ENCODE results near the gene PLEKHA1. TPM values are rescaled to one million over a fixed set of nuclear protein-coding genes. Genes with fewer than 3 reads are reported as not detected.

PLEKHA1 gene
- total and polyA plus RNA-seq, 2 experiments from 2014 or later, result 25.8 to 36.6 TPM

GRCh38 chr10:122338609-122339441 lies 35.7 kb upstream of the PLEKHA1 start:
- DNase-seq (ENCODE audit: low spot score) (no peak), ATAC-seq (no peak)
- Histone ChIP-seq H2AFZ (peak overlapping the region; percentile 66; the same call in 1 of the 2 replicates), H3K4me3 (no peak overlapping the region), H3K27me3 (ENCODE audit: insufficient read depth) (no peaks in the 10 kb centered on the region), H3K36me3 (ENCODE audit: insufficient read depth) (no peaks in the 10 kb centered on the region), H4K20me1 (replicated peaks; ENCODE audit: insufficient read depth) (no peaks in the 10 kb centered on the region), H3F3A (replicated peaks; ENCODE audit: low read depth) (0 out of 2 replicates have a peak, but pooled peaks cover 3% of the 10 kb centered on the region), H3K4me2 (no peak overlapping the region), H3K79me2 (replicated peaks; ENCODE audit: insufficient read depth) (no peaks in the 10 kb centered on the region), H3K9me2 (ENCODE audit: insufficient read depth) (no peaks in the 10 kb centered on the region), H3K4me1 (ENCODE audit: insufficient read depth) (no peaks in the 10 kb centered on the region; the same call in 1 of the 2 replicates), H3K27ac (ENCODE audit: low read depth) (no peak overlapping the region)
- H3K4me3 Mint-ChIP-seq, result no peak overlapping the region
- TF ChIP-seq ETS1 (IDR thresholded peaks at IDR 0.05) (no peak), REST (IDR thresholded peaks at IDR 0.05; ENCODE audit: unreplicated experiment) (no peak), EZH2 (IDR thresholded peaks at IDR 0.05; ENCODE audit: low read depth, unreplicated experiment) (no peak), CTCF (conservative IDR thresholded peaks at IDR 0.05; ENCODE audit: low read depth in 2 of 2) (no peak)
- H3K4me1 Mint-ChIP-seq, result peaks cover 29% of the 10 kb centered on the region
- peaks cover 4% of the 10 kb centered on the region; the same call in 1 of the 3 replicates for H3K36me3 Mint-ChIP-seq (ENCODE audit: low read depth)
- H3K27me3 Mint-ChIP-seq (ENCODE audit: insufficient read depth, low read depth, poor library complexity), result peaks cover 6% of the 10 kb centered on the region
- H3K27ac Mint-ChIP-seq, result no peak overlapping the region
- peaks cover 2% of the 10 kb centered on the region; the same call in 2 of the 3 replicates for H3K9me3 Mint-ChIP-seq

DNA sequence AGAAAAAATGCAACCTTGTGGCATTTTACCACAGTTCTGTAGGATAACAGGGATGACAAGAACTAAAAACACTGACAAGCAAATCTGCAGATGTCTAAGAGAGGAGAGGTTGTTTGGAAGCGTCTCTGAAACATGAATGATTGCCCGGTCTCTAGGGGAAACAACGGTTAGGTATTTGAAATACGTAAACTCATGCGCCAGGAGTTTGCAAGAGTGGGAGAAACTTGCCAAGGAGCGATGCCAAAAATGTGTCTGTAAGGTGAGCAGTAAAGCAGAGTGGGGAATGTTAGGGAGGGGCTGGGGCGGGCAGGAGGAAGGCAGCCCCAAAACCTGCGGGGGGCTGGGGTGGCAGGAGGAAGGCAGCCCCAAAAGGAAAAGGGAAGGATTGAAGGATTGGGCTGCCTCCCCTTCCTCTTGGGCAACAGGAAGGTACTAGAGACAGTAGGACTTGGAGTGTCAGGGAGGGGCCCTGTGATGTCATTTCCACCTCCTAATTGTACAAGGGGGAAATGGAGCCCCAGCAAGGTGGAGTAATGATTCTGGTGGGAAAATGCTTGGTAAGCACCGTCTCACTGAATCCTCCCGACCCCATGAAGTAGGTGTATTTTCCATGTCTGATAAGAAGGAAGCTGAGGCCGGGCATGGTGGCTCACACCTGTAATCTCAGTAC lies 33.2 kb upstream of the PLEKHA1 start:
- Histone ChIP-seq H3K9me2 (ENCODE audit: insufficient read depth) (no peaks in the 10 kb centered on the region), H3F3A (replicated peaks; ENCODE audit: low read depth) (0 out of 2 replicates have a peak, but pooled peaks cover 3% of the 10 kb centered on the region), H3K27ac (ENCODE audit: low read depth) (no peak overlapping the region), H3K36me3 (ENCODE audit: insufficient read depth) (no peaks in the 10 kb centered on the region), H2AFZ (peak overlapping the region; percentile 89), H4K20me1 (replicated peaks; ENCODE audit: insufficient read depth) (no peaks in the 10 kb centered on the region), H3K4me3 (no peak overlapping the region), H3K79me2 (replicated peaks; ENCODE audit: insufficient read depth) (no peaks in the 10 kb centered on the region), H3K4me2 (no peak overlapping the region), H3K27me3 (ENCODE audit: insufficient read depth) (no peaks in the 10 kb centered on the region), H3K4me1 (ENCODE audit: insufficient read depth) (no peaks in the 10 kb centered on the region; the same call in 1 of the 2 replicates)
- no peak overlapping the region for H3K4me3 Mint-ChIP-seq
- DNase-seq (ENCODE audit: low spot score) (no peak), ATAC-seq (no peak)
- peaks cover 18% of the 10 kb centered on the region for H3K9me3 Mint-ChIP-seq
- H3K4me1 Mint-ChIP-seq, result peaks cover 36% of the 10 kb centered on the region
- no peak overlapping the region for H3K27ac Mint-ChIP-seq
- H3K27me3 Mint-ChIP-seq (ENCODE audit: insufficient read depth, low read depth, poor library complexity), result peaks cover 8% of the 10 kb centered on the region
- H3K36me3 Mint-ChIP-seq (ENCODE audit: low read depth), result peaks cover 21% of the 10 kb centered on the region
- TF ChIP-seq EZH2phosphoT487 (IDR thresholded peaks at IDR 0.05; ENCODE audit: unreplicated experiment), result no peak
- no peak for TF ChIP-seq CREB1 (CRISPR knock-in tag; IDR thresholded peaks at IDR 0.05; ENCODE audit: low read depth)
- TF ChIP-seq ZNF114 (CRISPR knock-in tag; IDR thresholded peaks at IDR 0.05), result no peak
- TF ChIP-seq POLR2AphosphoS5 (IDR thresholded peaks at IDR 0.05; ENCODE audit: low read depth), result no peak
